Measurements from ENCODE around the gene PADI3.

DNA sequence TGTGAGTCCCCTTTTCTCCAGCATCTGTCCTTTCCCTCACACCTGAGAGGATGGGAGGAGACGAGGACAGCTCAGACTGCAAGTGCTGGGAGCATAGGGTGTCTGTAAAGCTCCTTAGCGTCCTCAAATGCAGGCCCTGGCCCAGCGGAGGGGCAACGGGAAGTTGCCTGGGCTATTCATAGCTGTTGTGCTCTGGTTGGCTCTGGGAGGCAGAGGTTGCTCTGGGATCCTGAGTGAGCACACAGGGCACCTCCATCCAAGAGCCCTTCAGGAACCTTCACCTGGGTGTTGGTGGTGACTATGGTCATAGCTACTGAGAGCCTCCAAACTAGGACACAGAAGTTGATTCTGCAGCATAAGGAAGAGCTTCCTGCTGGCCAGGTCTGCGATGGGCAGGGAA lies 41.4 kb upstream of the PADI3 start:
- no peak for TF ChIP-seq GATA2 (IDR thresholded peaks at IDR 0.05; ENCODE audit: low read depth, low read length)
- TF ChIP-seq GATA3 (IDR thresholded peaks at IDR 0.05; ENCODE audit: low read depth, low read length) = no peak

Measured in SH-SY5Y (cell line).